LNCAP (cell line): Measurements from ENCODE around the gene TRMT2A.

ENCODE experiments used
- CTCF ChIP-seq: fragments of 450-650 bp; IDR thresholded peaks from 2 replicates; pipeline ENCODE4 v1.5.1; 2017; ENCODE audit warnings: mild to moderate bottlenecking

TRMT2A gene

DNA sequence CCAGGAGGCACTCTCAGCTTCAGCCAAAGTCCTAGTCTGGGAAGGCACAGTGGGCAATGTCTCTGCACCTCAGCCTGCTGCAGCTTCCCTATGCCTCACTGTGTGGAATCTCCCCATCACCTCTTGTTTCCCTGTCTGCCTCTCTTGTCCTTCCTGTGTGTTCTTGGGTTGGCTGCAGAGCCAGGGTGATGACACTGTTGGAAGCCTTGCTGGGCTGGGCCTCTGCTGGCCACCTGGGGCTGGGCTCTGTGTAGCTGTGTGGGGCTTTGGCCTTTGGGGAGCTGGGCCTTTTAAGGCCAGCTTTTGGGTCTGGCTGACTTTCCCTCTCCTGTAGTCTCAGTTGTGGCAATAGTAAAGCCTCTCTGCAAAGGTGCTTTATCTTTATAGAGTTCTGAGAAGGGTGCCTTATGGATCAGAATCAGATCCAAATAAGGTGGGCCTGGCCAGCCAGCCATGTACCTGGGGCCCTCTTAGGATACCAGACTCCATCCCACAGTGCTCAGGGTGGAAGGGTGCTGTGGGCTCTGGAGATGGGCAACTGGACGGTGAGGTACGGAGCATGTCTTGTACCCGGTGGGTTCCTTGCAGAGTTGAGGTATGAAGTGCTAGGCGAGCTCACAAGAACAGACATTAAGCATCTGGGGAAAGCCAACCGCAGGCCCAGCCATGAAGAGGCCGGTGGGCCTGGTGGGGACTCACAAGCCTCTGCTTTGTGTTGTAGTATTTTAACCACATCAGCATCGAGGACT is 11.4 kb downstream of the TRMT2A start:
- no peak for TF ChIP-seq CTCF

DNA sequence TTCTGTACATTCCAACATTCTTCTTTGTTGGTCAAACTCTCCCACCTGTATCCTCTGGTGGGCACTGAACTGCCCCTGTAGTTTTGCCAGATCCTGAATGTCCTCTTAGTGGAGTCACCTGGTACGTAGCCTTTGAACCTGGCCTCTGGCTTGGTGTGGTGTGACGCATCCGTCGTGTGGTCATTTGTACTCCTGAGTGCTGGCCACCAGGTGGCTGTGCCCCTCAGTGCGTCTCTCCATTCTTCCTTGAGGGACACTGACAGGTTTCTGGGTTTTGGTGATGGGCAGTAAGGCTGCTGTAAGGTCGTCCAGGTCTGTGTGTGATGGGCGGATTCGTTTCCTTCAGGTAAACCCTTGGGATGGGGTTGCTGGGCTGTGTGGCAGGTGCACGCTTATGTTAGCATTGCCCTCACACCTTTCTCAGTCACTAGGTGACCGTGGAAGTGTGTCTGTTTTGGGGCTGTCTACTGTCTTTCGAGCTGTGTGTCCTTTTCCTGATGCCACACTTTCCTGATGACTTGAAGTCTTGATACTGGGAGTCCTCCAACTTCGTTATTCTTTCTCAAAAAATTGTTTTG is 14.7 kb downstream of the TRMT2A start:
- no peak for TF ChIP-seq CTCF

GRCh38 chr22:20101638-20102037 is 15.4 kb downstream of the TRMT2A start:
- TF ChIP-seq CTCF, result no peak

DNA sequence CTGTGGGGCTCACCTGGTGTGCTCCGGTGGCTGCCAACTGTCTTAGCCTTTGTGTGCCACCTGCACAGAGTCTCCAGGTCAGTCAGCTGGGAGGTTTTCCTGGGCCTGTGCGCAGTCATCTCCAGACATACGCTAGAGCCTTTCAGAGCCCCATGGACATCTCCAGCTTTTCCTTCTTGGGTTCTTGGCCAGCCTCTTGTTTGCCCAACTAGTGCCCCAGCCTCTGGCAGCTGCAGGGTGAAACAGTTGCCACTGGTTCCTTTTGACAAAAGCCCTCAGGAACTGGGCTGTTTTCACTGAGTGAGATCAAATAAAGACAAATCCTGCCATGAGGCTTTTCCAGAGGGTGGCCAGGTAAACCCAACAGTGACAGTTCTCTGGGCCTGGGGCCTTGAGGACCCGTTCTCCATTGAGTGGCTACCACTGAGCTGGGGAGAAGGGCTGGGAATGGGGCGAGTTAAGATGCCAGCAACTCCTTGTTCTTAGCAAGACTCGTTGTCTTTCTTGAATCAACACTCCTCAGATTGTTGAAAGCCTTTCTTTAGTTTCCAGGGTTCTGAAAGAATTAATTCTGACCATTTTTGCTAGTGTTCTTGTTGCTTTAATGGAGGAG is 17.8 kb downstream of the TRMT2A start:
- TF ChIP-seq CTCF, result no peak

DNA sequence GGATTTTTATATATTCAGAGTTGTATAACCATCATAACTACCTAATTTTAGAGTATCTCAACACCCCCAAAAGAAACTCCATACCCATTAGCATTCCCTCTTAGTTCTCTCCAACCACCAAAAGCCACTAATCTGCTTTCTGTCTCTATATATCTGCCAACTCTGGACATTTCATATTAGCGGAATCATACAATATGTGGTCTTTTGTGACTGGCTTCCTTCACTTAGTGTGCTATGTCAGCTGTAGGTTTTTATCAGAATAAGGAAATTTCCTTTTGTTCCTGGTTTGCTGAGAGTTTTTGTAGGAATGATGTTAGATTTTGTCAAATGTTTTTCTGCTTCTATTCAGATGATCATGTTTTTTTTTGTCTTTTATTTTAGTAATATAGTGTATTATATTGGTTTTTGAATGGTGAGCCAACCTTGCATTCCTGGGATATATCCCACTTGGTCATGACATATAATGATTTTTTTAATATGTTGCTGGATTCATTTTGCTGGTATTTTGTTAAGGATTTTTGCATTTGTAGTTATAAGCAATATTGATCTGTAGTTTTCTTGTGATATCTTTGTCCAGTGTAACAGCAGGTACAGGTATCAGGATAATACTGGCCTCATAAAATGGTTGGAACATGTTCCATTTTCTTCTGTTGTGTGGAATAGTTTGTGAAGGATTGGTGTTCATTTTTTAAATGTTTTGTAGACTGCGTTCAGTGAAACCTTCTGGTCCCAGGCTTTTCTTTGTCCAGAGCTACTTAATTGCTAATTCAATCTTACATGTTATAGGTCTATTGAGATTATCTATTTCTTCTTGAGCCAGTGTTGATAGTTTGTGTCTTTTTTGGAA is 20.2 kb downstream of the TRMT2A start:
- TF ChIP-seq CTCF, result no peak

- TF ChIP-seq CTCF, result no peak
These were observed 21.5 kb downstream of the TRMT2A start for GRCh38 chr22:20095521-20095920.

DNA sequence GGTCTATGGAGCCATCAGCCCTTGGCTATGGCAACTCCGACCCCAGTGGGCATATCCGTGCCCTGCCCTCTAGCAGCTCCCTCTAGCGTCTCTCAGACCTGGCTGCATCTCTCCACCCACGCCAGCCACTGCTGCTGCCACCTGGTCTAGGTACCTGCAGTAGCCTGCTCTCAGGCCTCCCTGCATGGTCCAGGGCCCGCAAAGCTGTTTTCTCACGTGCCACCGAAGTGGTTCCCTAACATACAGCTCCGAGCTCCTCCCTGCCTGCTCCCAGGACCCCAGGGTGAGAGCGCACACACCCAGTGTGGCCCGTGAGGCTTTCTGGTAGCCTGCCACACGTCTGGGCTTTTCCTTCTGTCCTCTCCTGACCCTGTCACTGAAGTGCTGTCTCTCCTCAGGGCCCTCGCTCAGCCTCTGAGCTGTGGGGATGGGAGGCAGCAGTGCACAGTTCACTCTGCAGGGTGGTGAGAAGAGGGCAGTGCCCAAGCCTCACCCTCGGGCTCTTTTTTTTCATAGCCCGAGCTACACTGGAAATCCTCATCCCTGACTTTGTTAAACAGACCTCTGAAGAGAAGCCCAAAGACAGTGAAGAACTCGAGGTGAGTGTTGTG is 22.7 kb downstream of the TRMT2A start:
- TF ChIP-seq CTCF, result no peak
